CD14-positive monocyte (primary cell): ENCODE results near the gene HTR2A. TPM values are rescaled to one million over a fixed set of nuclear protein-coding genes. Genes with fewer than 3 reads are reported as not detected.

ENCODE experiments used
- DNase-seq, 3 donors: peaks; one replicate each; pipeline ENCODE4 v3.0.0-alpha.2; 2011 to 2022
- H2AFZ ChIP-seq: 2 replicates; pipeline ENCODE4 v1.6.0; 2012; ENCODE audit warnings: mild to moderate bottlenecking, low read depth, low read length, inconsistent platforms; ENCODE audit not compliant: insufficient read depth, poor library complexity, severe bottlenecking
- H3K27ac ChIP-seq, 2 donors: 1 replicate in 1 of 2; 2 replicates in 1 of 2; pipeline ENCODE4 v1.5.1; 2012 to 2013; ENCODE audit warnings: low read length in 2 of 2, control low read depth in 1 of 2, inconsistent platforms in 1 of 2, low read depth in 1 of 2, mild to moderate bottlenecking in 1 of 2
- H3K27me3 ChIP-seq, 2 donors: one replicate each; pipeline versions ENCODE4 v1.6.0 to v1.6.1; 2011 to 2013; ENCODE audit warnings: low read length in 2 of 2; ENCODE audit not compliant: control insufficient read depth in 2 of 2, insufficient read depth in 2 of 2
- H3K36me3 ChIP-seq, 2 donors: replicated peaks in 1 of 2; 1 replicate in 1 of 2; 2 replicates in 1 of 2; pipeline versions ENCODE4 v1.5.1 to v1.6.1; 2012 to 2013; ENCODE audit warnings: low read length in 2 of 2, control low read depth in 1 of 2, inconsistent platforms in 1 of 2, mild to moderate bottlenecking in 1 of 2; ENCODE audit not compliant: insufficient read depth in 2 of 2, control insufficient read depth in 1 of 2
- H3K4me1 ChIP-seq, 2 donors: 1 replicate in 1 of 2; 2 replicates in 1 of 2; pipeline versions ENCODE4 v1.5.1 to v1.6.1; 2012 to 2013; ENCODE audit warnings: low read length in 2 of 2, control low read depth in 1 of 2, inconsistent platforms in 1 of 2, mild to moderate bottlenecking in 1 of 2, moderate library complexity in 1 of 2; ENCODE audit not compliant: insufficient read depth in 2 of 2, control insufficient read depth in 1 of 2
- H3K4me2 ChIP-seq: replicated peaks from 2 replicates; pipeline ENCODE3; 2012; ENCODE audit warnings: low read length, moderate library complexity, mild to moderate bottlenecking; ENCODE audit not compliant: poor library complexity, severe bottlenecking; ENCODE audit errors: extremely low read depth
- H3K4me3 ChIP-seq, 3 experiments: fragments of 200-600 bp in 1 of 3; sonication (generic) in 1 of 3; replicated peaks in 1 of 3; 1 replicate in 2 of 3; 2 replicates in 1 of 3; pipeline ENCODE4 v1.5.1; 2011 to 2013; ENCODE audit warnings: low read length in 3 of 3, mild to moderate bottlenecking in 3 of 3, control low read depth in 2 of 3, low read depth in 2 of 3, inconsistent platforms in 1 of 3, moderate library complexity in 1 of 3
- H3K79me2 ChIP-seq: 2 replicates; pipeline ENCODE4 v1.6.0; 2012; ENCODE audit warnings: mild to moderate bottlenecking, control low read depth, inconsistent platforms, low read length, moderate library complexity; ENCODE audit not compliant: insufficient read depth
- H3K9ac ChIP-seq: 2 replicates; pipeline ENCODE4 v1.6.0; 2017; ENCODE audit warnings: low read length, mild to moderate bottlenecking; ENCODE audit not compliant: insufficient read depth, poor library complexity, severe bottlenecking
- H3K9me3 ChIP-seq, 2 donors: replicated peaks in 1 of 2; 1 replicate in 1 of 2; 2 replicates in 1 of 2; pipeline versions ENCODE4 v1.5.1 to v1.6.1; 2012 to 2013; ENCODE audit warnings: low read length in 2 of 2, control low read depth in 1 of 2; ENCODE audit not compliant: control insufficient read depth in 1 of 2, insufficient read depth in 1 of 2
- H4K20me1 ChIP-seq: 2 replicates; pipeline ENCODE4 v1.6.0; 2012; ENCODE audit warnings: mild to moderate bottlenecking, low read length, control low read depth, moderate library complexity; ENCODE audit not compliant: insufficient read depth
- H3K27ac Mint-ChIP-seq, 7 donors: one replicate each; pipeline ENCODE4 v1.8.0; 2020; ENCODE audit warnings: mild to moderate bottlenecking in 7 of 7, mixed read lengths in 7 of 7, moderate library complexity in 6 of 7, inconsistent platforms in 2 of 7
- H3K27me3 Mint-ChIP-seq, 3 donors: one replicate each; pipeline ENCODE4 v1.8.0; 2021 to 2022; ENCODE audit warnings: low read depth in 3 of 3, mild to moderate bottlenecking in 3 of 3, mixed read lengths in 3 of 3, moderate library complexity in 3 of 3, inconsistent platforms in 1 of 3
- H3K36me3 Mint-ChIP-seq, 2 donors: one replicate each; pipeline ENCODE4 v1.8.0; 2020; ENCODE audit warnings: mixed read lengths in 2 of 2, inconsistent platforms in 1 of 2, mild to moderate bottlenecking in 1 of 2
- H3K4me1 Mint-ChIP-seq: one replicate; pipeline ENCODE4 v1.8.0; 2020; ENCODE audit warnings: mild to moderate bottlenecking, mixed read lengths
- H3K4me3 Mint-ChIP-seq, 2 donors: one replicate each; pipeline ENCODE4 v1.8.0; 2020; ENCODE audit warnings: mild to moderate bottlenecking in 2 of 2, mixed read lengths in 2 of 2, moderate library complexity in 1 of 2
- H3K9me3 Mint-ChIP-seq, 7 donors: one replicate each; pipeline ENCODE4 v1.8.0; 2020 to 2022; ENCODE audit warnings: mixed read lengths in 7 of 7, mild to moderate bottlenecking in 6 of 7, moderate library complexity in 6 of 7, inconsistent platforms in 2 of 7
- CTCF ChIP-seq: fragments of 200-600 bp; IDR thresholded peaks from one replicate; pipeline ENCODE4 v1.8.0; 2022; ENCODE audit warnings: antibody characterized with exemption, mild to moderate bottlenecking
- WGBS: methylation state at CpG from one replicate; pipeline ENCODE4 v1.1.5; 2013; ENCODE audit warnings: missing lambda C conversion rate; ENCODE audit not compliant: insufficient coverage; 5-methylcytosine and 5-hydroxymethylcytosine counted together
- intact Hi-C, 2 donors: fragments of 100-400 bp; cut with micrococcal nuclease; formaldehyde crosslinking; loops; one replicate each; pipeline versions ENCODE4 v1.15.0 to v1.15.1; 2023
- polyA plus RNA-seq, 3 donors: library from polyadenylated mRNA; depleted of rRNA in 1 of 3; unstranded in 2 of 3; stranded (reverse) in 1 of 3; fragments of 300-500 nt in 2 of 3; fragments of >200 nt in 1 of 3; fragmentation: Illumina TruSeq in 2 of 3; gene quantifications; 1 replicate in 2 of 3; 2 replicates in 1 of 3; pipeline ENCODE4 v1.2.3, GENCODE V29; 2012 to 2021

The HTR2A gene
- polyA plus RNA-seq, 3 donors: not detected

- intact Hi-C loops: no loop called here
- Histone ChIP-seq H3K27ac (no peak overlapping the region), H3K27me3 (no peaks in the 10 kb centered on the region), H3K79me2 (no peaks in the 10 kb centered on the region), H3K4me2 (no peak overlapping the region), H4K20me1 (no peaks in the 10 kb centered on the region), H2AFZ (no peak overlapping the region), H3K4me3 (no peak overlapping the region), H3K4me1 (peaks cover 1 to 2% of the 10 kb centered on the region in 2 donors), H3K36me3 (no peaks in the 10 kb centered on the region), H3K9ac (no peak overlapping the region), H3K9me3 (no peaks in the 10 kb centered on the region)
- H3K27me3 Mint-ChIP-seq: no peaks in the 10 kb centered on the region
- no peak overlapping the region for H3K27ac Mint-ChIP-seq
- peaks cover 6% of the 10 kb centered on the region for H3K4me1 Mint-ChIP-seq
- H3K36me3 Mint-ChIP-seq: no peaks in the 10 kb centered on the region
- H3K4me3 Mint-ChIP-seq: no peak overlapping the region
- no peak for DNase-seq
- TF ChIP-seq CTCF: no peak
- peaks cover 0 to 5% (median 0%) of the 10 kb centered on the region in 7 donors for H3K9me3 Mint-ChIP-seq
- no CpG with 5 or more reads among the region's 2 CpGs for WGBS
These were observed 25.3 kb downstream of the HTR2A start for GRCh38 chr13:46871557-46871956.

GRCh38 chr13:46868091-46868490 is 28.8 kb downstream of the HTR2A start:
- Mint-ChIP-seq H3K4me3 (no peak overlapping the region), H3K27ac (no peak overlapping the region), H3K27me3 (no peaks in the 10 kb centered on the region), H3K9me3 (peaks cover 0 to 2% (median 0%) of the 10 kb centered on the region in 7 donors), H3K36me3 (no peaks in the 10 kb centered on the region), H3K4me1 (peaks cover 34% of the 10 kb centered on the region)
- Histone ChIP-seq H3K4me2 (no peak overlapping the region), H3K27me3 (no peaks in the 10 kb centered on the region), H3K9ac (no peak overlapping the region), H3K4me3 (no peak overlapping the region), H3K27ac (no peak overlapping the region), H3K36me3 (no peaks in the 10 kb centered on the region), H3K79me2 (no peaks in the 10 kb centered on the region), H4K20me1 (no peaks in the 10 kb centered on the region), H3K4me1 (peaks cover 25 to 27% of the 10 kb centered on the region in 2 donors), H3K9me3 (no peaks in the 10 kb centered on the region), H2AFZ (no peak overlapping the region)
- intact Hi-C loops: no loop called here
- TF ChIP-seq CTCF: no peak
- WGBS: no CpG with 5 or more reads among the region's 2 CpGs
- no peak for DNase-seq
